Activated CD8-positive, alpha-beta memory T cell treated with anti-CD3 and anti-CD28 coated beads, Interleukin-2, amount 50 U/mL, for 1 hour (primary cell): ENCODE data around the gene TSPAN14.

ENCODE experiments used
- DNase-seq: peaks from one replicate; pipeline ENCODE4 v3.0.0-alpha.2; 2020; ENCODE audit errors: extremely low read depth

TSPAN14 gene

GRCh38 chr10:80504158-80504811, 50.2 kb downstream of the TSPAN14 start:
- no peak for DNase-seq

GRCh38 chr10:80504897-80505465, 50.9 kb downstream of the TSPAN14 start:
- no peak for DNase-seq

GRCh38 chr10:80506189-80506575, 52.1 kb downstream of the TSPAN14 start:
- DNase-seq = no peak

GRCh38 chr10:80506836-80507487, 52.9 kb downstream of the TSPAN14 start:
- DNase-seq = no peak

GRCh38 chr10:80509108-80509402, 54.9 kb downstream of the TSPAN14 start:
- no peak for DNase-seq

GRCh38 chr10:80509403-80510161, 55.5 kb downstream of the TSPAN14 start:
- no peak for DNase-seq

GRCh38 chr10:80512031-80512526, 58.0 kb downstream of the TSPAN14 start:
- DNase-seq = no peak

GRCh38 chr10:80513106-80513505, 59.0 kb downstream of the TSPAN14 start:
- DNase-seq = no peak

GRCh38 chr10:80515511-80515910, 61.4 kb downstream of the TSPAN14 start:
- DNase-seq = no peak

- no peak for DNase-seq
These were observed 61.8 kb downstream of the TSPAN14 start for GRCh38 chr10:80515941-80516340.

- DNase-seq = no peak
These were observed 62.5 kb downstream of the TSPAN14 start for GRCh38 chr10:80516506-80517075.

- no peak for DNase-seq
These were observed 63.5 kb downstream of the TSPAN14 start for GRCh38 chr10:80517416-80518142.

- DNase-seq = no peak
These were observed 64.2 kb downstream of the TSPAN14 start for GRCh38 chr10:80518143-80518806.

GRCh38 chr10:80518807-80519360, 64.8 kb downstream of the TSPAN14 start:
- DNase-seq = no peak

- no peak for DNase-seq
These were observed 66.0 kb downstream of the TSPAN14 start for GRCh38 chr10:80519936-80520650.

GRCh38 chr10:80520661-80521470, 66.8 kb downstream of the TSPAN14 start:
- no peak for DNase-seq

- DNase-seq = no peak
These were observed 68.8 kb downstream of the TSPAN14 start for GRCh38 chr10:80522756-80523363.

- DNase-seq = no peak
These were observed 69.7 kb downstream of the TSPAN14 start for GRCh38 chr10:80523773-80524172.
